ENCODE results near the gene DNAJC5.

- TF ChIP-seq CTCF (IDR thresholded peaks at IDR 0.05) (no peak), POLR2A (IDR thresholded peaks at IDR 0.05) (no peak)
These were observed 44.0 kb upstream of the DNAJC5 start for GRCh38 chr20:63850689-63851547.
